Measurements from ENCODE around the gene PPP1R3E. TPM values are rescaled to one million over a fixed set of nuclear protein-coding genes. Genes with fewer than 3 reads are reported as not detected.

Gene PPP1R3E
- total and polyA plus RNA-seq, 2 donors (not counting 1 experiment from before 2014, with no cell fraction given), result 2.6 to 6.0 TPM

GRCh38 chr14:23308721-23309445 lies 6.2 kb upstream of the PPP1R3E start:
- Histone ChIP-seq H3K4me2 (ENCODE audit: extremely low read depth, insufficient read depth, low read length) (peak overlapping the region; percentile 89), H3K79me2 (ENCODE audit: control insufficient read depth, insufficient read depth, low read length) (peaks cover 44% of the 10 kb centered on the region), H3K9ac (ENCODE audit: insufficient read depth, low read length) (no peak overlapping the region), H3K27me3 (ENCODE audit: control insufficient read depth, insufficient read depth, low read length) (no peaks in the 10 kb centered on the region), H3K9me3 (ENCODE audit: control insufficient read depth, insufficient read depth, low read depth, low read length) (no peaks in the 10 kb centered on the region), H2AFZ (ENCODE audit: low read length) (no peak overlapping the region), H4K20me1 (ENCODE audit: control insufficient read depth, extremely low read depth, insufficient read depth, low read length) (no peaks in the 10 kb centered on the region), H3K4me1 (ENCODE audit: control insufficient read depth, extremely low read depth, insufficient read depth, low read length) (peaks cover 9% of the 10 kb centered on the region), H3K4me3 (replicated peaks in 1 of 4; ENCODE audit: control extremely low read depth in 1 of 4, insufficient read depth in 1 of 4, low read depth in 3 of 4, low read length in 4 of 4) (peak overlapping the region in 1 of 4 experiments; percentile 74), H3K27ac (ENCODE audit: insufficient read depth, low read length) (no peak overlapping the region), H3K36me3 (ENCODE audit: control insufficient read depth, insufficient read depth, low read length) (peaks cover 13% of the 10 kb centered on the region)
- TF ChIP-seq CTCF (conservative IDR thresholded peaks at IDR 0.05 in 1 of 2, IDR thresholded peaks at IDR 0.05 in 1 of 2; ENCODE audit: low read depth in 1 of 2, low read length in 2 of 2) (no peak), EZH2 (IDR thresholded peaks at IDR 0.05; ENCODE audit: low read length, missing control alignments) (no peak)
- no peak for DNase-seq (ENCODE audit: low read depth in 2 of 2)

GRCh38 chr14:23307687-23308644 lies 5.3 kb upstream of the PPP1R3E start:
- Histone ChIP-seq H3K79me2 (ENCODE audit: control insufficient read depth, insufficient read depth, low read length) (peaks cover 42% of the 10 kb centered on the region), H2AFZ (ENCODE audit: low read length) (no peak overlapping the region), H3K4me2 (ENCODE audit: extremely low read depth, insufficient read depth, low read length) (peak overlapping the region; percentile 89), H3K9ac (ENCODE audit: insufficient read depth, low read length) (no peak overlapping the region), H3K36me3 (ENCODE audit: control insufficient read depth, insufficient read depth, low read length) (peaks cover 13% of the 10 kb centered on the region), H3K27ac (ENCODE audit: insufficient read depth, low read length) (peak overlapping the region; percentile 74), H3K4me1 (ENCODE audit: control insufficient read depth, extremely low read depth, insufficient read depth, low read length) (peaks cover 9% of the 10 kb centered on the region), H4K20me1 (ENCODE audit: control insufficient read depth, extremely low read depth, insufficient read depth, low read length) (no peaks in the 10 kb centered on the region), H3K9me3 (ENCODE audit: control insufficient read depth, insufficient read depth, low read depth, low read length) (no peaks in the 10 kb centered on the region), H3K27me3 (ENCODE audit: control insufficient read depth, insufficient read depth, low read length) (no peaks in the 10 kb centered on the region), H3K4me3 (replicated peaks in 1 of 4; ENCODE audit: control extremely low read depth in 1 of 4, insufficient read depth in 1 of 4, low read depth in 3 of 4, low read length in 4 of 4) (peak overlapping the region; percentile 60 to 94 (median 76))
- peak in 1 of 2 donors; percentile 64 for DNase-seq (ENCODE audit: low read depth in 2 of 2)
- TF ChIP-seq EZH2 (IDR thresholded peaks at IDR 0.05; ENCODE audit: low read length, missing control alignments) (no peak), CTCF (conservative IDR thresholded peaks at IDR 0.05 in 1 of 2, IDR thresholded peaks at IDR 0.05 in 1 of 2; ENCODE audit: low read depth in 1 of 2, low read length in 2 of 2) (no peak)

- no peak for DNase-seq (ENCODE audit: low read depth in 2 of 2)
- no peak overlapping the region for H2AFZ ChIP-seq (ENCODE audit: low read length)
Observed at GRCh38 chr14:23307146-23307530, 4.5 kb upstream of the PPP1R3E start.

More at GRCh38 chr14:23307146-23307530, 4.5 kb upstream of the PPP1R3E start:
- Histone ChIP-seq H3K9ac (ENCODE audit: insufficient read depth, low read length) (peak overlapping the region; percentile 68), H3K27me3 (ENCODE audit: control insufficient read depth, insufficient read depth, low read length) (no peaks in the 10 kb centered on the region), H3K4me1 (ENCODE audit: control insufficient read depth, extremely low read depth, insufficient read depth, low read length) (peaks cover 9% of the 10 kb centered on the region), H3K36me3 (ENCODE audit: control insufficient read depth, insufficient read depth, low read length) (peaks cover 13% of the 10 kb centered on the region), H3K27ac (ENCODE audit: insufficient read depth, low read length) (peak overlapping the region; percentile 74), H3K79me2 (ENCODE audit: control insufficient read depth, insufficient read depth, low read length) (peaks cover 42% of the 10 kb centered on the region), H3K4me3 (replicated peaks in 1 of 4; ENCODE audit: control extremely low read depth in 1 of 4, insufficient read depth in 1 of 4, low read depth in 3 of 4, low read length in 4 of 4) (peak overlapping the region; percentile 60 to 94 (median 76)), H3K9me3 (ENCODE audit: control insufficient read depth, insufficient read depth, low read depth, low read length) (no peaks in the 10 kb centered on the region), H3K4me2 (ENCODE audit: extremely low read depth, insufficient read depth, low read length) (peak overlapping the region; percentile 89), H4K20me1 (ENCODE audit: control insufficient read depth, extremely low read depth, insufficient read depth, low read length) (no peaks in the 10 kb centered on the region)
- TF ChIP-seq CTCF (conservative IDR thresholded peaks at IDR 0.05 in 1 of 2, IDR thresholded peaks at IDR 0.05 in 1 of 2; ENCODE audit: low read depth in 1 of 2, low read length in 2 of 2) (no peak), EZH2 (IDR thresholded peaks at IDR 0.05; ENCODE audit: low read length, missing control alignments) (no peak)

Measured in fibroblast of lung (primary cell).